KMS-11 (cell line): ENCODE data around the gene PPM1A.

Source experiments
- H2AFZ ChIP-seq: fragments of 200-600 bp; sonication (generic); 2 replicates; pipeline ENCODE4 v1.6.1; 2016; ENCODE audit warnings: antibody characterized with exemption, mixed run types, low read depth
- H3K27ac ChIP-seq: fragments of 200-600 bp; sonication (generic); 2 replicates; pipeline ENCODE4 v1.6.1; 2016; ENCODE audit warnings: mild to moderate bottlenecking, mixed run types
- H3K27me3 ChIP-seq: fragments of 200-600 bp; sonication (generic); 2 replicates; pipeline ENCODE4 v1.6.1; 2017; ENCODE audit warnings: mild to moderate bottlenecking, low read depth, mixed run types, moderate library complexity; ENCODE audit not compliant: insufficient read depth
- H3K36me3 ChIP-seq: fragments of 200-600 bp; sonication (generic); 2 replicates; pipeline ENCODE4 v1.6.1; 2017; ENCODE audit warnings: mild to moderate bottlenecking, mixed run types; ENCODE audit not compliant: insufficient read depth
- H3K4me1 ChIP-seq: fragments of 200-600 bp; sonication (generic); 2 replicates; pipeline ENCODE4 v1.6.1; 2016; ENCODE audit warnings: mild to moderate bottlenecking, low read depth, mixed run types; ENCODE audit not compliant: poor library complexity, severe bottlenecking
- H3K4me2 ChIP-seq: fragments of 200-600 bp; sonication (generic); 2 replicates; pipeline ENCODE4 v1.7.0; 2016; ENCODE audit warnings: mild to moderate bottlenecking, mixed run types
- H3K4me3 ChIP-seq: fragments of 200-600 bp; sonication (generic); IDR thresholded peaks from 2 replicates; pipeline ENCODE4 v1.6.1; 2017; ENCODE audit warnings: low read depth, low read length, mixed read lengths; ENCODE audit not compliant: insufficient read depth
- H3K79me2 ChIP-seq: fragments of 200-600 bp; sonication (generic); 2 replicates; pipeline ENCODE4 v1.6.1; 2016; ENCODE audit warnings: low read depth, mixed run types; ENCODE audit not compliant: insufficient read depth
- H3K9ac ChIP-seq: fragments of 200-600 bp; sonication (generic); 2 replicates; pipeline ENCODE4 v1.6.1; 2016; ENCODE audit warnings: mild to moderate bottlenecking, mixed run types
- H4K20me1 ChIP-seq: fragments of 200-600 bp; sonication (generic); 2 replicates; pipeline ENCODE4 v1.6.1; 2016; ENCODE audit warnings: mild to moderate bottlenecking, mixed run types; ENCODE audit not compliant: insufficient read depth
- TF ChIP-seq, protein P1 (sequence below): fragments of 200-600 bp; sonication (generic); conservative IDR thresholded peaks from 2 replicates; pipeline ENCODE4 v1.6.1; 2017; ENCODE audit warnings: low read depth, mild to moderate bottlenecking, antibody characterized with exemption, low read length, moderate library complexity, mixed read lengths

Gene PPM1A

DNA sequence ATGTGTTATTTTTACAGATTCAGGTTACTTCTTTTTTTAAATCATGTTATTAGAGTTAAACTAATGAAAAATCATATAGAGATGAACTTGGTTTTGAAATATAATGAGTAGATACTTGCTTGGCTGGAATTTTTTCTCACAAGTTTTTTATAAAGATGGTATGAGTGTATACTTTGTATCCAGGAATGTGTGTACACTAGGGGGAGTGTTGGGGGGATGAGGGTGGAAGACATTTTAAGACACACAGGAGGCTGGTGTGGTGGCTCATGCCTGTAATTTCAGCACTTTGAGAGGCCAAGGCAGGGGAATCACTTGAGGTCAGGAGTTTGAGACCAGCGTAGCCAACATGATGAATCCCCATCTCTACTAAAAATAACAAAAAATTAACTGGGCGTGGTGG is 23.2 kb downstream of the PPM1A start:
- TF ChIP-seq, protein P1, sequence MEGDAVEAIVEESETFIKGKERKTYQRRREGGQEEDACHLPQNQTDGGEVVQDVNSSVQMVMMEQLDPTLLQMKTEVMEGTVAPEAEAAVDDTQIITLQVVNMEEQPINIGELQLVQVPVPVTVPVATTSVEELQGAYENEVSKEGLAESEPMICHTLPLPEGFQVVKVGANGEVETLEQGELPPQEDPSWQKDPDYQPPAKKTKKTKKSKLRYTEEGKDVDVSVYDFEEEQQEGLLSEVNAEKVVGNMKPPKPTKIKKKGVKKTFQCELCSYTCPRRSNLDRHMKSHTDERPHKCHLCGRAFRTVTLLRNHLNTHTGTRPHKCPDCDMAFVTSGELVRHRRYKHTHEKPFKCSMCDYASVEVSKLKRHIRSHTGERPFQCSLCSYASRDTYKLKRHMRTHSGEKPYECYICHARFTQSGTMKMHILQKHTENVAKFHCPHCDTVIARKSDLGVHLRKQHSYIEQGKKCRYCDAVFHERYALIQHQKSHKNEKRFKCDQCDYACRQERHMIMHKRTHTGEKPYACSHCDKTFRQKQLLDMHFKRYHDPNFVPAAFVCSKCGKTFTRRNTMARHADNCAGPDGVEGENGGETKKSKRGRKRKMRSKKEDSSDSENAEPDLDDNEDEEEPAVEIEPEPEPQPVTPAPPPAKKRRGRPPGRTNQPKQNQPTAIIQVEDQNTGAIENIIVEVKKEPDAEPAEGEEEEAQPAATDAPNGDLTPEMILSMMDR, result no peak
- Histone ChIP-seq H3K27me3 (no peaks in the 10 kb centered on the region), H3K9ac (no peak overlapping the region), H3K79me2 (peaks cover 24% of the 10 kb centered on the region), H3K27ac (no peak overlapping the region), H3K4me3 (no peak overlapping the region), H2AFZ (no peak overlapping the region), H3K4me2 (no peak overlapping the region), H3K4me1 (no peaks in the 10 kb centered on the region), H4K20me1 (no peaks in the 10 kb centered on the region), H3K36me3 (no peaks in the 10 kb centered on the region)

DNA sequence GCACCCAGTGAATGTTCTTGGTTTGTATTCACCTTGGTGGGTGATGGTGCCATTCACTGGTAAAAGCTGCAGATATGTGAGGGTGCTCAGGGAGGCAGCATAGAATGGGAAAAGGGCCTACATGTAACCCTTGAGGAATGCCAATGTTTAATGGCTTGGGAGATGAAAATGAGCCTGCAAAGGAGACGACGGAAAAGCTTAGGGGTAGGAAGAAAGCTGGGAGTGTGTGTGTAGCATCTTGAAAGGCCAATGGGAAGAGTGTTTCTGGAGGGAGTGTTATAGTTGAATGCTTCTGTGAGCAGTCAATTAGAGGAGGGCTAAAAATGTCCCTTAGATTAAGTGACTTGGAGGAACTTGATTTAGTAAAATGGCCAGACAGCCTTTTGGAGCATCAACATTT is 24.9 kb downstream of the PPM1A start:
- Histone ChIP-seq H3K27ac (no peak overlapping the region), H3K79me2 (peaks cover 22% of the 10 kb centered on the region), H3K27me3 (no peaks in the 10 kb centered on the region), H3K4me3 (no peak overlapping the region), H3K4me1 (no peaks in the 10 kb centered on the region), H3K36me3 (no peaks in the 10 kb centered on the region), H3K9ac (no peak overlapping the region), H2AFZ (no peak overlapping the region), H4K20me1 (no peaks in the 10 kb centered on the region), H3K4me2 (no peak overlapping the region)
- TF ChIP-seq, protein P1, result no peak

DNA sequence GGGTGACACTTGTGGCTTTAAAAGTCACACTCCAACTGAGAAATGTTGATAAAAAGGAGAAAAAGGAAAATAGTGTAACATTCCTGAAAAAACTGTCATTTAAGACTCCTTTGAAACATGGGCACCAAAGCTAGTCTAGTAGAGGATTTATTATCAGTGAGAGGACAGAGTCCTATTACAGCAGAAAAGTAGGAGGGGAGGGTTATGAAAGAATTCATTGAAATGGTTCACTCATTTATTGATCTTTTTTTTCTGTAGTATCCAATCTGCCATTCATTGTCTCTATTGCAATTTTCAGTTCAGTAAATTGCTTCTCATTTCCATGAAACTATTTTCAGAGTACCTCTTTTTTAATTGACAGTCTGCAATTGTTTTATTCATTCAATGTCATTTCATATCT is 25.4 kb downstream of the PPM1A start:
- H3K79me2 ChIP-seq, result peaks cover 17% of the 10 kb centered on the region
- no peaks in the 10 kb centered on the region for H3K36me3 ChIP-seq
- TF ChIP-seq, protein P1, result no peak
- no peaks in the 10 kb centered on the region for H4K20me1 ChIP-seq
- no peaks in the 10 kb centered on the region for H3K4me1 ChIP-seq
- H3K4me3 ChIP-seq, result no peak overlapping the region
- no peak overlapping the region for H3K9ac ChIP-seq
- H2AFZ ChIP-seq, result no peak overlapping the region
- no peak overlapping the region for H3K27ac ChIP-seq
- no peaks in the 10 kb centered on the region for H3K27me3 ChIP-seq
- H3K4me2 ChIP-seq, result no peak overlapping the region

DNA sequence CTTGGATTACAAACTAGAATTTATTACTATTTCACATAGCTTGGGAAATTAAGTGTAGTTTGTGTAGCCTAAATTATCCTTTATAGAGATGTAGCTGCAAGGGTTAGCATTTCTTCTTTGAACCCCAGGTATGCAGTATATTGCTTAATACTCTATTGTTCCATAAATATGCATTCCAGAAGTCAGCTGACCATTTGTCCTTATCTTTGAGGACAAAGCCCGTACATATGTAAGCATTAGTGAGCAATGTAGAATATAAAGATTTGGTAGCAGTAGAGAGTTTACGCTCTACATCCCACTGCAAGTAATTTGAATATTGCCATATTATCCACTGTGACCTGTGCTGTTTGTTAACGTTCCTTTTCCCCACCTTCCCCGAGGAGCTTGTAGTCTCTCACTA is 26.9 kb downstream of the PPM1A start:
- Histone ChIP-seq H3K27ac (no peak overlapping the region), H3K4me2 (no peak overlapping the region), H3K4me3 (no peak overlapping the region), H3K27me3 (no peaks in the 10 kb centered on the region), H3K4me1 (no peaks in the 10 kb centered on the region), H3K36me3 (no peaks in the 10 kb centered on the region), H4K20me1 (no peaks in the 10 kb centered on the region), H3K79me2 (peaks cover 12% of the 10 kb centered on the region; the same call in 1 of the 2 replicates), H2AFZ (no peak overlapping the region), H3K9ac (no peak overlapping the region)
- TF ChIP-seq, protein P1, result no peak
